Stimulated activated CD4-positive, alpha-beta T cell treated with anti-CD3 and anti-CD28 coated beads, Interleukin-12 subunit alpha, Interleukin-12 subunit beta, amount 100 ng/mL, for 48 hours (primary cell): ENCODE data around the gene GAPDH.
"Not testable (repeated sequence)": the region's sequence is repeated elsewhere in the genome, so short reads cannot be mapped to it uniquely, and the experiment has no call there.

ENCODE experiments used
- DNase-seq, 3 donors: peaks; one replicate each; pipeline ENCODE4 v3.0.0-alpha.2; 2020; ENCODE audit warnings: low read depth in 2 of 3, low spot score in 1 of 3

GAPDH gene

GRCh38 chr12:6533923-6534694, at the start of gene GAPDH:
Gene GAPDH, plus strand, starts transcription at chr12:6534517. Its CDS starts 316 bp downstream, at chr12:6534833.
- DNase-seq, result peak; percentile 85 to 88 (median 87)

GRCh38 chr12:6488240-6488639, 46.1 kb upstream of the GAPDH start:
- DNase-seq, result no peak

DNA sequence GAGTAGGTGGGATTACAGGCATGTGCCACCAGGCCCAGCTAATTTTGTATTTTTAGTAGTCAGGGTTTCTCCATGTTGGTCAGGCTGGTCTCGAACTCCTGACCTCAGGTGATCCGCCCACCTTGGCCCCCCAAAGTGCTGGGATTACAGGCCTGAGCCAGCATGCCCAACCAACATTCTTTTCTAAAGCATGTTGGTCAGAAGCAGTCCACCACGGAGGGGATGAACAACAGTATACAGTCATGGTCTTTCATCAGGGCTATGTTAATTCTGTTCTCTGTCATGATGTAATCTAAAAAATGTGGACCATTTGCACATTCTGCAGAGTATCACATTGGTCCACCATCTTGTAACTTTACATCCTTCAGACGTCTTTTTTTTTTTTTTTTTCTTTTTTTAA, 44.9 kb upstream of the GAPDH start:
- DNase-seq, result no peak

DNA sequence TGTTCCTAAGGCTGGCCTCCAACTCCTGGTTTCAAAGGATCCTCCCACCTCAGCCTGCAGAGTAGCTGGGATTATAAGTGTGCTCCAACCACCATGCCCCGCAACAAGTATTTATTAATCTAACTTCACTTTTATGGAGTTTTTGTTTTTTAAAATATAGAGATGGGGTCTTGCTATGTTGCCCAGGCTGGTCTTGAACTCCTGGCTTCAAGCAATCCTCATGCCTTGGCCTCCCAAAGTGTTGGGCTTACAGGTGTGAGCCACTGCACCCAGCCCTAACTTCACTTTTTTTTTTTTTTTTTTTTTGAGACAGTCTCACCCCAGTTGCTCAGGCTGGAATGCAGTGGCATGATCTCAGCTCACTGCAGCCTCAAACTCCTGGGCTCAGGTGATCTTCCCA, 43.6 kb upstream of the GAPDH start:
- DNase-seq, result not testable (repeated sequence)

GRCh38 chr12:6492838-6493496, 41.4 kb upstream of the GAPDH start, which contains the start of gene MRPL51:
Gene MRPL51, minus strand, starts transcription at chr12:6493262. Its CDS starts 126 bp downstream, at chr12:6493136.
- DNase-seq, result peak; percentile 96 to 99 (median 97)

DNA sequence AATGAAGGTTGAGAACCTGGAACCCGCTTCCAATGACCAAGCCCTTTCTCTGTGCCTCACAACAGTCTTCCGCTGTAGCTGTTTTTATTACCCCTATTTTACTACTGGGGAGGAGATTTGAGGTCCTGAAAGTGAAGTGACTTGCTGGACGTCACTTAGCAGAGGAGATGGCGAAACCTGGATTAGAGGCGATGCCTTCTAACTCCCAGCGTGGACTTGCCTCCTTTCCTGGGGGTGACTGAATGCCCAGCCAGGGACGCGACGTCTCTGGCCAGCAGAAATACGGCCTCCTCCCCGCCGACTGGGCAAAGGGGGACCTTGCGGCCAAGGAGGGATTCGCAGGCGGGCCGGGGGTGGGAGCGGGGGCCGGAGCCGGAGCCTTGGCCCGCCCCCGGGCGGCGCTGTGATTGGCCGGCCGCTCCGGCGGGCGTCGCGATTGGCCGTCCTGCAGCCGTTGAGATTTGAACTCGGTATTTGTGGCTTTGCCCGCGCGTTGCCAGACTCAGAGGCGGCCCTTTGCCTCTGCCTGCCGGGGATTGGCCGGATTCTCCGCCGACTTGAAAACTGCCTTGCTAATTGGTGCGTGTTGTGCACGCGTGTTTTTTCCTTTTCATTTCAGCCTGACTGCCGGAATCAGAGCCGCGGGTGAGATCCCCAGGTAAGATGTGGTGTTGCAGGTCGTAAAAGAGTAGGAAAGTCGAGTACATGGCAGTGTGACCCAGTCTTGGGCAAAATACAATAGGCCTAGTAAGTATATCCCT, 40.6 kb upstream of the GAPDH start, which contains the start of gene NCAPD2:
TSS of gene NCAPD2 (plus strand) at position 606 of the 761 bp plus-strand sequence. CDS start 997 bp downstream, outside the sequence.
- peak; percentile 89 to 95 (median 93) for DNase-seq

DNA sequence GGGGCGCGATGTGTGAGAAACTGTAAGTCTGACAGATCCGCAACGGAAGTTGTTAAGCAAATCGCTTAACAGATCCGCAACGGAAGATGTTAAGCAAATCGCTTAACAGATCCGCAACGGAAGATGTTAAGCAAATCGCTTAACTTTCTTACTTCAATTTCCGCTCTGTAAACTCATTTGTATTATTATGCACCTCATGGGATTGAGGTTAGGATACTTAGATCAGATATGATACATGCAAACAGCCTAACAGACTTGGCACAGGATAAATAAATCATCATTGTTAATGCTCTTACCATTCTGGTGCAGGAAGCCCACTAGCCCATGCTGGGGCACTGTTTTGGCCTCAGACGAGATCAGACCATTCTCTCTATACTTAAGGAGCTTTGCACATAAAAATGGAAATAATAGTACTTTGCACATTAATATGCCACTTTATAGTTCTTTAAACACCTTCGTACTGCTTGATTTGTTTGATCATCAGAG, 40.0 kb upstream of the GAPDH start:
- no peak for DNase-seq

DNA sequence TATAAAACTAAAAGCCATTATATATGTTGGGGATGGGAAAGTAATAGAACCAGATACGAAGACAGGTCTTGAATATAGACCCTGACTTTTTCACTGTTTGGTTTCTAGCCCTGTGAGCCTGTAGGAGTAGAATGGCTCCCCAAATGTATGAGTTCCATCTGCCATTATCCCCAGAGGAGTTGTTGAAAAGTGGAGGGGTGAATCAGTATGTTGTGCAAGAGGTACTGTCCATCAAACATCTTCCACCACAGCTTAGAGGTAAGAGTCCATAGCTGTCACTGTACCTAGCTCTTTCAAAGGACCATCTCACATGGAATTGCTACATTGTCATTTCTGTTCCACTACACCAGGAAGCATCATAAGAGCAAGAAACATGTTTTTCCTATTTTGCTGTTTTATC, 39.3 kb upstream of the GAPDH start:
- no peak for DNase-seq

DNA sequence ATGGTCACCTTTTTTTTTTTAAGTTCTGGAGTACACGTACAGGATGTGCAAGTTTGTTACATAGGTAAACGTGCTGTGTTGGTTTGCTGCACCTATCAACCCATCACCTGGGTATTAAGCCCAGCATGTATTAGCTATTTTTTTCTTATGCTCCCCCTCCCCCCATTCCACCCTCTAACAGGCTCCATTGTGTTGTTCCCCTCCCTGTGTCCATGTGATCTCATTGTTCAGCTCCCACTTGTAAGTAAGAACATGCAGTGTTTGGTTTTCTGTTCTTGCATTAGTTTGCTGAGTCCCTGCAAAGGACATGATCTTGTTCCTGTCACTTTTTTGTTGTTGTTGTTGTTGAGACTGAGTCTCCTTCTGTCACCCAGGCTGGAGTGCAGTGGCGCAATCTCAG, 37.0 kb upstream of the GAPDH start:
- not testable (repeated sequence) for DNase-seq

GRCh38 chr12:6500466-6500865, 33.9 kb upstream of the GAPDH start:
- no peak for DNase-seq

GRCh38 chr12:6507102-6507998, 27.0 kb upstream of the GAPDH start:
- no peak for DNase-seq

- no peak for DNase-seq
Measured at GRCh38 chr12:6508087-6508486, 26.2 kb upstream of the GAPDH start.

DNA sequence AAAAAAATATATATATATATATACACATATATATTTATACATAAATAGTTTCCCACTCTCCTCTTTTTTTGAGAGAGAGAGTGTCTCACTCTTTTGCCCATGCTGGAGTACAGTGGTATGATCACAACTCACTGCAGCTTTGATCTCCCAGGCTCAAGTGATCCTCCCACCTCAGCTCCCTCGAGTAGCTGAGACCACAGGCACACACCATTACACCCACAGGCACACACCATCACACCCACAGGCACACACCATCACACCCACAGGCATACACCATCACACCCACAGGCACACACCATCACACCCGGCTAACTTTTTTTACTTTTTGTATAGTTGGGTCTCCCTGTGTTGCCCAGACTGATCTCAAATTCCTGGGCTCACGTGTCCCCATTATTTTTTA, 14.1 kb upstream of the GAPDH start:
- DNase-seq, result no peak

DNA sequence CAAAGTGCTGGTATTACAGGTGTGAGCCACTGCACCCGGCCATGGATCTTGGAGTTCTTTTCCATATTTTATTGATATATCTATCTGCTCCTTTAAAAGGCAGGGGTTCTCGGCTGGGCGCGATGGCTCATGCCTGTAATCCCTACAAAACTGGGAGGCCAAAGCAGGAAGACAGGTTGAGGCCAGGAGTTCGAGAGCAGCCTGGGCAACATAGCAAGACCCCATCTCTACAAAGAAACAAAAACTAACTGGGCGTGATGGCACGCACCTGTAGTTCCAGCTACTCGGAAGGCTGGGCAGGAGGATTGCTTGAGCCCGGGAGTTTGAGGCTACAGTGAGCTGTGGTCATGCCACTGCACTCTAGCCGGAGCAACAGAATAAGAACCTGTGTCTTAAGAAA, 12.1 kb upstream of the GAPDH start:
- DNase-seq, result no peak

DNA sequence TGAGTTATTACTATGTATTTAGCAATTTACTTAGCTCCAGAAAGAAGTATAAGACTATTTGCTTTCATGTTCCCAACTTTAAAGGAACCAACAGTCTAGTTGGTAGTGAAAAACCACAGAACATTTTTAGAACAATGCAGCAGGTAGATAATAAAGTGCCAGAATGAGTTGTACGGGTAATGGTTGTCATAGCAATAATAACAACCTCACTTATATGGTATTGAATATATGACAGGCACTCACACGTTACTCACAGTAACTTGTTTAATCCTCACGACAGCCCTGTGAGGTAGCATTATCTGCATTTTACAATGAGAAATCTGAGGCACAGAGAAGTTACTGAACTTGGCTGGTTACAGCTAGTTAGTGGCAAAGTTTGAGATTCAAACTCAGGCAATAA, 10.6 kb upstream of the GAPDH start:
- DNase-seq, result no peak

DNA sequence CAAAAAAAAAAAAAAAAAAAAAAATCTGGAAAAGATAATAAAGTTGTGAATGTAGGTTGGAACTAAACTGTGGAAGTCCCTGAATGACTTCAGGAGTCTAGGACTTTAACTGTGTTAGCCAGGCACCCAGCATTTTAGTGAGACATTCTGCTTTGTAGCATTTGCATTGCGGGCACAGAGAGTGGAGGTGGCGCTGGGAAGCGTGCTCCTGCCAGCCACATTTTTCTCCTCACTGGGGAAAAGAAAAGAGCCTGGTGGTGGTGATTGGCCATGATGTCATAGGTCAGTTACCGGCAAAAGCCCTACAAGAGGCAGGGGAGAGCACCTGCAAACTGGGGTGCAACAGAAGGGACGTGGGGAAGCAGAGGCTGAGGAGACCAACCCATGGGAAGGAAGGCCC, 9.7 kb upstream of the GAPDH start:
- no peak for DNase-seq

DNA sequence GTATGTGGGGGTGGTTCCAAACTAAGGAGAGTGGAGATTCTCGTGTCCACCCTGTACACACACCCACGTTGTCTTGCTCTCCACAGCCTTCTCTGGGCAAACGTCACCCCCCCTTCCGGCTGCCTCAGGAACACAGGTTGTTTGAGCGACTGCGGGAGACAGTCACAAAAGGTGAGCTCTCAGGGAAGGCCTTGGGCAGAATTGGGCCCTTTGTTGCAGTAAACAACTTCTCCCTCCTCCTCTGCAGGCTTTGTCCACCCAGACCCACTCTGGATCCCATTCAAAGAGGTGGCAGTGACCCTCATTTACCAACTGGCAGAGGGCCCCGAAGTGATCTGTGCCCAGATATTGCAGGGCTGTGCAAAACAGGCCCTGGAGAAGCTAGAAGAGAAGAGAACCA, 8.1 kb upstream of the GAPDH start:
- no peak for DNase-seq

GRCh38 chr12:6526766-6527525, 7.4 kb upstream of the GAPDH start:
- DNase-seq, result no peak

DNA sequence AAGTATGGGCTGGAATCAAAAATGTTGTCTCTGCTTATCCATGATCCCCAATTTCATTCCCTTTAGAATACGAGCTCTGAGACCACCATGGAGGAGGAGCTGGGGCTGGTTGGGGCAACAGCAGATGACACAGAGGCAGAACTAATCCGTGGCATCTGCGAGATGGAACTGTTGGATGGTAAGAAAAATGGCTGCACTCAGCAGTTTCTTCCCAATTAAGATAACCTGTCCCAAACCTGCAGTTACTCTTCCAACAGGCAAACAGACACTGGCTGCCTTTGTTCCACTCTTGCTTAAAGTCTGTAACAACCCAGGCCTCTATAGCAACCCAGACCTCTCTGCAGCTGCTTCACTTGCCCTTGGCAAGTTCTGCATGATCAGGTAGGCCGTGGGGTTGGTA, 6.6 kb upstream of the GAPDH start:
- no peak for DNase-seq
